HG03060 (cell line): ENCODE results near the gene CCDC39.
"Not testable (repeated sequence)": the region's sequence is repeated elsewhere in the genome, so short reads cannot be mapped to it uniquely, and the experiment has no call there.

Experiments
- ATAC-seq: cut with Tn5 transposase; IDR thresholded peaks from one replicate; pipeline ENCODE4 v1.9.1; 2021; ENCODE audit warnings: low read depth, moderate number of reproducible peaks; ENCODE audit not compliant: unreplicated experiment

CCDC39 gene

DNA sequence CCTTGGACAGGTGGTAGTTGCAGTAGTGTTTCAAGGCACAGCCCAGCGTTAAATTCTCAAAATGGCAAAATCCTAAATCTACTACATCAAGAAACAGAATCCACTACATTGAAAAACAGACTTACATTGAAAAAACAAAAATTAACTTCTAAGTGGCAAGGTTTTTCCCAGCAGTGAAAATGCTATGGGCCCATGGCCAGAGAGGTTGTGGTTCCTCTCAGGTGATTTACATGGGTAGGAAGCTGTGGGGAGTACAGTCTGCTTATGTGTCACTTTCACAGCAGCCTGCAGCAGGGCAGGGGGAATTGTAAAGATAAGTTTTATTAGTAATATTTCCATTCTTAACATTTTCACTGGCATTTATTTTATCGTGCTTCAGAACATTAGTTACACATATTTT, 52.4 kb downstream of the CCDC39 start:
- ATAC-seq = peak; percentile 90

DNA sequence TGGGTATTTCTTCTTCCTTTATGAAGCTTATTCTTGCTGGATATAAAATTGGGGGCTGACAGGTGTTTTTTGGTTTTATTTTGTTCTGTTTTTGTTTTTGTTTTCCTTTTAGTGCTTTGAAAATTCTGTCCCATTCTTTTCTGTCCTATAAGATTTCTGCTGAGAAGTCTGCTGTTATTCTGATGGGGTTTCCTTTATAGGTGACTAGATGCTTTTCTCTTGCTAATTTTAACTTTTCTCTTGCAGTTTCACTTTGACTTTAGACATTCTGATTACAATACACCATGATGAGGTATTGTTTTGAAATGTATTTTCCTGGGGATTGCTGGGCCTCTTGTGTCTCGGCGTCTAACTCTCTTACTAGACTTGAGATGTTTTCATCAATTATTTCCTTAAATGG, 54.6 kb downstream of the CCDC39 start:
- ATAC-seq = peak; percentile 37

DNA sequence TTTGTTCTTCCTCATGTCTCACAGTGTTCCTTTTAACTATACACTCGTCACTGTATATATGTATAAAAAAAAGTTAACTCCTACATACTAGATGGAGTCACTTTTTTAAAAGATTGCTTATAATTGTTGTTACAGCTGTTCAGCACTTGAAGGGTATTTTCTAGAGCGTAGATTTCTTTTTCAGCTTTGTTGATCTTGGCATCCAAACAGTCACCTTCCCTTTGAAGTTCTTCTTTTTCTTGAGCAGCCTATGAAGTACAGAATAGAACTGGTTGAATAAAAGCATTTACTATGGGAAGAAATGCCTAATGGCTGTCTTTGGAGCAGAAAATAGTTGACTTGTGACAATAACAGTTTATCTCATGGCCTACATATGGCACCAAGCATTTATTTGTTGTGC, 59.6 kb downstream of the CCDC39 start:
- ATAC-seq = no peak

DNA sequence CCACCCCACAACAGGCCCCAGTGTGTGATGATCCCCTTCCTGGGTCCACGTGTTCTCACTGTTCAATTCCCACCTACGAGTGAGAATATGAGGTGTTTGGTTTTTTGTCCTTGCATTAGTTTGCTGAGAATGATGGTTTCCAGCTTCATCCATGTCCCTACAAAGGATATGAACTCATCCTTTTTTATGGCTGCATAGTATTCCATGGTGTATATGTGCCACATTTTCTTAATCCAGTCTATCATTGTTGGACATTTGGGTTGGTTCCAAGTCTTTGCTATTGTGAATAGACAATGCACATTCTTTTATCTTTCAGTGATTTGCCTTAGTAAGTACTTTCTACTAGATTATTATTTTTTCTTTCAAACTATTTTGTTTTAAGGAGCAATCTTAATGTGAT, 60.7 kb downstream of the CCDC39 start:
- not testable (repeated sequence) for ATAC-seq

DNA sequence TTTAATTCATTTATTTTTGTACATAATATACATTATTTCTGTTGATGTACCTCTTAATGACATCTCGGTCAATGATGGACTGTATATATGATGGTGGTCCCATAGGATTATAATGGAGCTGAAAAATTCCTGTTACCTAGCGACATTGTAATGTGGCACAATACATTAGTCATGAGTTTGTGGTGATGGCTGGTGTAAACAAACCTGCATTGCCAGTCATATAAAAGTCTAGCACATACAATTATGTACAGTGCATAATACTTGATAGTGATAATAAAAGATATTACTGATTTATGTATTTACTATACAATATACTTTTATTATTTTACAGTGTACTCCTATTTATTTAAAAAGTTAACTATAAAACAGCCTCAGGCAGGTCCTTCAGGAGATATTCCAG, 62.2 kb downstream of the CCDC39 start:
- no peak for ATAC-seq

DNA sequence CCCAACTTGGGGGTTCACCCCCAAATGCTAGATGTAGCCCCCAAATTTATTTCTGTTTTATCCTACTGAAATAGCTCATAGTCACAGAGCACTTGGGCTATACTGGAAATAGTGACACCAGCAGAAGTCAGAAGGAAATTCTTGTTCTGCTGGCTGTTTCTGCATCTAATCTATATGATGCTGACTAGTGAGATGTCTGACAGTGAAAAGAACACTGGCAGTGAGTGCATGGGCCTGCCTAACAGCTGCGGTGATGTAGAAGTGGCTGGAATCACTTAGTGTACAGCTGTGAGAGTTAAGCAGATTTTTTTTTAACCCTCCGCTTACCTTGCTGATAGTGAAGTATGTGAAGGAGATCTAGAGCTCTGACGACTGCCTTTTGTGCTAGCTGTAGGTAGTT, 63.3 kb downstream of the CCDC39 start:
- no peak for ATAC-seq

DNA sequence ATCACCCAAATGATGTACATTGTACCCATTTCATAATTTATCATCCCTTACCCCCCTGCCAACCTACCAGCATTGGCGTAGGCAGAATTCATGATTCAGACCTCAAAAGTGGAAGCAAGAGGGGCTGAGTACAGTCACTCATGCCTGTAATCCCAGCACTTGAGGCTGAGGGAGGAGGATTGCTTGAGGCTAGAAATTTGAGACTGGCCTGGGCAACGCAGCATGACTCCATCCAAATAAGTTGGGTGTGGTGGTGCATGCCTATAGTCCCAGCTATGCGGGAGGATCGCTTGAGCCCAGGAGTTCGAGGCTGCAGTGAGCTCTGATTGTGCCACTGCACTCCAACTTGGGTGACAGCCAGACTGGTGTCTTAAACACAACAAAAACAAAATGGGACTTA, 66.9 kb downstream of the CCDC39 start:
- no peak for ATAC-seq

DNA sequence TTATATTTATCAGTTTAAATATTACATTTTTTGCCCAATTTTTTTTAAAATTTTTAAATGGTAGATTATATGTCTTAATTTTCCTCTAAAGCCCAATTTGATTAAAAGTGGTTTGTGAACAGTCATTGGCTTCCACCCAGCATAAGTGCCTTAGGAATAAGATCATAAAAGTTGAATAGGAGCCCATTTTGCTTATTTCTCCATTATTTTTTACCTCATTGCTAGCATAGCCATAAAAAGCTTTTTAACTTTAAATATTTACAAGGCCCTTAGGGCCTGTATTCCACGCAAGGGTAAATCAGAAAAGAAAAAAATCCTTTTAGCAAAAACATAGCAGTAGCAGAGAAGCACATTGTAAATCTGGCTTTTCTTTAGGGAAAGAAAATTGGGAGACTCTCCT, 68.3 kb downstream of the CCDC39 start:
- no peak for ATAC-seq

DNA sequence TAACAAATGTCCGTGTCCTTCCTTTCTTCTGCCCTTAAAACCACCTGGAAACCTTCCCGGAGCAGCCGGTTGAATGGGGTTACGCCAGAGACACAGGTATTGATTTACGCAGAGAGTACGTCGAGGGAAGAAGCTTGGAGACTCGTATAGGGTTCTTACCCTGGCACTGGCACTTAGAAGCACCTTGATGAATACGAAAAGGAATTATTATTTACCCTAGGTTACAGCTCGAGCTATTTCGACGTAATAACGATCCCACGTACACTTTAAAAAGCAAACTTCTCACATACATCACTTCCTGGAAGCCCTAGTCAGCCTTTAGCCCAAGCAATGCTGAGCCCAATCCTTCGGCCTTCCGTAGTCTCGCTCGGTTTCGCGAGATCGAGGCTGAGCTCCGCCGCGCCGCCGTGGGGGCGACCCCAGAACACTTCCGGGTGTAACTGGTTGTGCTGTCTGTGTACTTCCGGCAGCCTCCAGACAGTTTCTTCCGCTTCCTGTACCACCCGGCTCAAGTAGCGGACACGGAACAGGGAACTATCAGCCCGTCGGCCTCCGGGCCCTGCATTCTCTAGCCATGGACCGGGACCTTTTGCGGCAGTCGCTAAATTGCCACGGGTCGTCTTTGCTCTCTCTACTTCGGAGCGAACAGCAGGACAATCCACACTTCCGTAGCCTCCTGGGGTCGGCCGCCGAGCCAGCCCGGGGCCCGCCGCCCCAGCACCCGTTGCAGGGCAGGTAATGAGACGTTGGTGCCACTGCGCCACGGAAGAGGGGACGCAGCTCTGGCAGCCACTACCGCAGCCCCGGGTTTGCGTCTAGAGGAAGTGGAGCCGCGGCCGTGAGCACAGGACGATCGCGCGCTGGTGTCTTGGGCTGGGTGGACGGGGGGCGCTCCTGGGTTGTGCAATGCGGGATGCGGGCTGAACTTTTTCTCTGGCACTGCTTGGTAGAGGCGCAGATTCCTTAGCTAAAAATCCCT, 77.3 kb downstream of the CCDC39 start, which contains the start of gene TTC14:
TSS of gene TTC14 (plus strand) at position 476 of the 979 bp plus-strand sequence. CDS start at position 575, 99 bp downstream.
- ATAC-seq = peak; percentile 92

DNA sequence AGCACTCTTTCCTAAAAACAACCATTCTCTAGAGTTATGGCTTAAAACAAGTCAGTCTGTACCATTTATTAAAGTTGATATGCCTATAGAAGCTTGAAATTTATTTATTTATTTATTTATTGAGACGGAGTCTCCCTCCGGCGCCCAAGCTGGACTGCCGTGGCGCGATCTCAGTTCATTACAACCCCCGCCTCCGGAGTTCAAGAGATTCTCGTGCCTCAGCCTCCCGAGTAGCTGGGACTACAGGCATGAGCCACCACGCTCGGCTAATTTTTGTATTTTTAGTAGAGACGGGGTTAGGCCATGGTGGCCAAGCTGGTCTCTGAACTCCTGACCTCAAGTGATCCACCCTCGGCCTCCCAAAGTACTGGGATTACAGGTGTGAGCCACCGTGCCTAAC, 78.8 kb downstream of the CCDC39 start:
- ATAC-seq = no peak

DNA sequence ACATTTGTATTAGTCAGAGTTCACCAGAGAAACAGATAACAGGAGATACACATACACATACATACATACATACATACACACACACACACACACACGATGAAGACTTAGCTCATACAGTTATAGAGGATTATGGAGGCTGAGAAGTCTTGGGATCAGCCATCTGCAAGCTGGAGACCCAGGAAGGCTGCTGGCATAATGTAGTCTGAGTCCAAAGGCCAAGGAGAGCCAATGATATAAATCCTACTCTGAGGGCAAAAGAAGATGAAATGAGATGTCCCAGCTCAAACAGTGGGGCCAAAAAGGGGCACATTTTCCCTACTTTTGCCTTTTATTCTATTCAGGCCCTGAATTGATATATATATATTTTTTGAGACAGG, 83.7 kb downstream of the CCDC39 start:
- ATAC-seq = no peak

DNA sequence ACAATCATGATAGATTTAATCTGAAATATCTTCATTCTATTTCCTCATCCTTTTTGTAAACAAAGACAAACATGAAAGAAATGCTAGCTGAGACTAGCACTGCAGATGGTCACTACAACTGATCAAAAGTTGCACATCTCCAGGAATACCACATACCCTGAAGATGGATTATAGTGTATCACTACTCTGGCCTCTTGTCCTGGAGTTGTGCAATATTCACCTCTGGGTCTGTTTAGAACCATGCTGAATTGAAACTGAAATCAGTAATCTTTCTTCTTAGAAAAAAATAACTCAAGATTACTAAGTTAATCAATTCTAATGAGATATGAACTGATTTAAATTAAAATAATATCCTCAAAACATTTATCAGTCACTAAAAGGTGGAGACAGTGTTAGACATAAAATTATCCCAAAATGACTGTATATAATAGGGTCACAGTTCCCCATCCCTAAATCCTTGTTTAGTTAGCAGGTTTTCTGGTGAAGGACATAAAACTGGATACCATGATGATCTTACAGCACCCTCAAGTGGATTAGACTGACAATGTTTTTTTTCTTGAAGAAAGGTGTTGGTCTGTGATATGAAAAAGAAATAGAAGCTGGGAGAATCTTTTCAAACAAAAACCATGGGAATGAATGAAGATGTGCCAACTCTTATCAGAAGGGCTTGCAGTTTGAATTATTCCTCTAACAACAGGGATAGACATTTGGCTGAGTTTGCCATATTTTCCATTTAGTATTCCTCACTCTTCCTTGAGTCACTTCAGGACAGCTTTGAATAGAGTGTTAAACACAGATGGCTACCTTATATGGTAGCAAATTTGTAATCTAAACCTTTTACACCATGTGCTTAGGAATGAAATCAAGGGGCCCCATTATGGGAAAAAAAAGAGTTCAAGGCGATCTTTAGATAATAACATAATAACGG, 84.4 kb downstream of the CCDC39 start:
- ATAC-seq = no peak

DNA sequence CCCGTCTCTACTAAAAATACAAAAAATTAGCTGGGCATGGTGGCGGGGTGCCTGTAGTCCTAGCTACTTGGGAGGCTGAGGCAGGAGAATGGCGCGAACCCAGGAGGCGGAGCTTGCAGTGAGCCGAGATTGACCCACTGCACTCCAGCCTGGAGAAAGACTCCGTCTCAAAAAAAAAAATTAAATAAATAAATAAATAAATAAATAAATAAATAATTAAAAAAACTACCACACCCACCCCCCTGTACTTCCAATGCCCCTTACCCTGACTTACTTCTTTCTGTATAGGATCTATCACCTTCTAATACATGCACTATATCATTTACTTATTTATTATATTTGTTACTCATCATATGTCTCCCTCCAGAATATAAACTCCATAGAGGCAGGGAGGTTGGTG, 85.7 kb downstream of the CCDC39 start:
- ATAC-seq = not testable (repeated sequence)

DNA sequence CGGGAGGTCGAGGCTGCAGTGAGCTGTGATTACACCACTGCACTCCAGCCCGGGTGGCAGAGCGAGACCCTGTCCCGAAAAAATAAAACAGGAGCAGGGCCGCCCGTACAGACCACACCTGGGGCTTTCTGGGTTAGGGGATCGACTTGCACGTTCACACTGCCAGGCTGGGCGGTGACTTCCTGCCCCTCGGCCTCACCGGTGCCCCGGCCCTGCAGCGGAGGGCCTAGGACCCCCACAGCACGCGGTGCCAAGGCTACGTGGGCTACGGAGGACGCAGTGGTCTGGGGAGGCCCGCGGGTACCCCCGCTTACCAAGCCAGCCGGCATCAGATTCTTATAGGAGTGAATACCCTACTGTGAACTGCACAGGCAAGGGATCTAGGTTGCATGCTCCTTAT, 88.9 kb downstream of the CCDC39 start:
- no peak for ATAC-seq

DNA sequence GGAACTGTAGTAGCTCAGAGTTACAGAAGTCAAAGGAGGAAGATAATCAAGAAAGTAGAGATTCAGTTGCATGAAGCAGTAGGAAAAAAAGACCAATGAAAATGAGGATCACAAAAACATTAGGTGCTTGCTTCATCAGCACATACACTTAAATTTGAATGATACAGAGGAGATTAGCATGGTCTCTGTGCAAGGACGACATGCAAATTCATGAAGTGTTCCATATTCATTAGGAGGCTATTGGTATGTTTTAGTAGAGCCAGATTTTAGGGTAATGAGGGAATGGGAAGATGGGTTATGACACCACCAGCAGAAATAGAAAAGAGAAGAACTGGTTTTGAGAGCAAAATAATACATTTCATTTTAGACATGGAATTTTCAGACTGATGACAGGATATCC, 98.4 kb downstream of the CCDC39 start:
- ATAC-seq = no peak

DNA sequence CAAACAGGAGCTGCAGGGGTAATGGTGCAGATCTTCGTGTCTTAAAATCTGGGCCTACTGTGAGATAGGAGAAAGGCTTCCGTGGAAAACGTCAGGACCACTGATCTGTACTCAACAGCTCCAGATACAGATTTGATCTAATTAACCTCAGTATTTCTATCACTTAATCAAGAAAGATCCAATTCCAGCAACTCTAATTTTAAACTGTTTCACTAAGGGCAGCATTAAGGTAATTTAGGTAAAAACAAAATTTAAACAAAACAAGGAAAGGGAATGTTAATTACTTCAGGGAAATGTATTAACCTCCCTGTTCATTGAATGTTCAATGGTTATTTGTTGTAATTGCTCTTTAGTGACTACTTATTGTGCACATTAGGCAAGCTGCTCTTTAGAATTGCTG, 103.7 kb downstream of the CCDC39 start:
- ATAC-seq = no peak

DNA sequence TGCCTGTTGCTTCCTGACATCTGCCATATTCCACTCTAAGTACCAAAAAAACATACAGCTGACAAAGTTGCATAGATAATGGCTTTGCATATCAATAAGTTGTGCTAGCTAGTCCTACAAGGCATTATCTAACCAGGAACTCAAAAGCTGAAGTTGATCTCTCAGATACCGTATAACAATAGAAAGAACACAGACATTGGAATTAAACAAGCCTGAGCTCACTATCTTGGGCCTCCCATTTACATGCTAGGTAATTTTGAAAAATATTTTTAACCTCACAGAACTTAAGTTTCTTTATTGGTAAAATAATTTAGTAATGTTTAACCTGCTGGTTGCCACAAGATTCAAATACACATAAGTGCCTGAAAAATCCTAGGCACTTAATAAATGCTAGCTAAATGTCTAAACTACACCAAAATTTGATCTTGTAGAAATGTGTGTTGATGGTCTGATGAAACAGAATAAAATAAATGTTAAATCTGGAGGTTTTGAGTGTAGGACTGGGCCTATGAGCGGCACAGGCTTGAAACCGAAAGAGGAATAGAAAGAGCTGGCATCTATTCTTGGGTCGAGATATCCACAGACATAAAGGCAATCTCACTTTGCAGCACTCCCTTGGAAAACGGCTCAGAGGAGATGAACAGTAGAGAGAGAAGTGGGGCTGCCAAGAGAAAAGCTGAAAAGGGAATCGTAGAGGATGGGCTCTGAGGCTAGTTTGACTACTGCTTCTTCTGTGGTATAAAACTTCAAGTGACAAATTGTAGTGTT, 107.3 kb downstream of the CCDC39 start:
- peak; percentile 89 for ATAC-seq

DNA sequence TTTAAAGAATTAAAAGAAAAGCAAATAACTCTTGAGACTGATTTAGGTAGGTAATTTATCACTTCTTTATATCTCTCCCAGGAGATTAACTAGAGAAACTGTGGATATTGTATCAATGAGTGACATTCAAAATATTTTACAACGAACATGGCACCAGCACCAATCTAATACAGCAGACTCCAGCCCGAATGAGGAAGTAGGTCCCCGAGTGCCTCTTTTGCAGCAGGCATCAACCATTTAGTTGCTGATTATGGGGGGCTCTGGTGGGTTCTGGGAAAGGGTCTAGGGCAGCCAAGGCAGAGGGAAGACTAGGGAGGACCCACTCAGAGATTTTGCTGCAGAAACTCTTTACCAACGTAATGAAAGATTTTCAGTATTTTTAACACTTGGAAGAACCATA, 109.1 kb downstream of the CCDC39 start:
- ATAC-seq = no peak

DNA sequence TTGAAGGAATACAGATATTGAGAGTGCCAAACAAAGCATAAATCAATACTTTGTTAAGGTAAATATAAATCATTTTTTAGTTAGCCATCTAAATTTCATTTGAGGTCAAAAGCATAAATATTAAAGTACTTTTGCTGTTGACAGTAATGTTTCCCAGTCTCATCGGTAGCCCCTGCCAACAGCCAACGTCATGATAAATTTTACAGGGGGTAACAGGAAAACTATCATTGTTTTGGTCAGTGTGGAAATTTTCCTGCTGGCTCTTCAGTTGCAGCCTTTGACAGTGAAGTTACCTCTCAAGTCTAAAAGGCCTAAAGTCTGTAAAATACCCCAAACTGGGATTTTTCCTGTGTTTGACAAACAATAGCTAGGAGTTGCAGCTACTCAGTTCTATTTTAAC, 114.6 kb downstream of the CCDC39 start:
- no peak for ATAC-seq
